Measurements from ENCODE around the gene TARBP2.

GRCh38 chr12:53468282-53468681 lies 32.8 kb upstream of the TARBP2 start:
- TF ChIP-seq CTCF (IDR thresholded peaks at IDR 0.05) = no peak
- TF ChIP-seq POLR2AphosphoS5 (IDR thresholded peaks at IDR 0.05) = no peak
